Ovary (tissue), 9 donors: ENCODE results near the gene ITM2B. TPM values are rescaled to one million over a fixed set of nuclear protein-coding genes. Genes with fewer than 3 reads are reported as not detected.
A peak's percentile ranks its signal among the peaks of the same experiment; 100 is the strongest.

Experiments used
- DNase-seq, 5 donors: peaks; one replicate each; pipeline ENCODE4 v3.0.0-alpha.2; 2019 to 2020
- H3K27ac ChIP-seq, 2 donors: fragments of 200-600 bp; one replicate each; pipeline versions ENCODE4 v1.5.1 to v1.8.0; 2019 to 2022
- H3K27me3 ChIP-seq: fragments of 200-600 bp; one replicate; pipeline ENCODE4 v1.8.0; 2022
- H3K36me3 ChIP-seq: fragments of 200-600 bp; sonication (generic); one replicate; pipeline ENCODE4 v1.5.1; 2019
- H3K4me1 ChIP-seq: one replicate; pipeline ENCODE4 v1.8.1; 2013; ENCODE audit warnings: mild to moderate bottlenecking, moderate library complexity; ENCODE audit not compliant: insufficient read depth
- H3K4me3 ChIP-seq: fragments of 200-600 bp; sonication (generic); one replicate; pipeline ENCODE4 v1.5.1; 2017
- H3K9me3 ChIP-seq, 2 donors: fragments of 200-600 bp in 1 of 2; sonication (generic) in 1 of 2; one replicate each; pipeline versions ENCODE4 v1.5.1 to v1.8.1; 2013 to 2019; ENCODE audit warnings: mild to moderate bottlenecking in 1 of 2, moderate library complexity in 1 of 2
- EP300 ChIP-seq: sonication (generic); formaldehyde crosslinking; IDR thresholded peaks from one replicate; pipeline ENCODE4 v1.6.1; 2017; ENCODE audit warnings: antibody characterized with exemption
- POLR2A ChIP-seq: fragments of 450-650 bp; IDR thresholded peaks from one replicate; pipeline ENCODE4 v1.6.1; 2017; ENCODE audit warnings: antibody characterized with exemption, mild to moderate bottlenecking, moderate library complexity
- WGBS, 3 donors: extraction: QIAGEN DNeasy Blood & Tissue Kit in 1 of 3; methylation state at CpG; one replicate each; pipeline versions ENCODE4 v1.1.5 to v1.1.7; 2013 to 2017; 5-methylcytosine and 5-hydroxymethylcytosine counted together
- intact Hi-C, 4 donors: fragments of 100-400 bp; cut with DNase I; formaldehyde crosslinking; loops; one replicate each; pipeline versions ENCODE4 v1.11.0 to v1.15.1; 2022 to 2023
- polyA plus RNA-seq, 2 donors: library from polyadenylated mRNA; stranded (reverse); fragments of 200-250 nt in 1 of 2; fragments of 350-450 nt in 1 of 2; fragmentation: Illumina TruSeq in 1 of 2; extraction: RNeasy Lipid Tissue Mini Kit (QIAGEN cat#74804) in 1 of 2; gene quantifications; one replicate each; pipeline ENCODE4 v1.2.3, GENCODE V29; 2013 to 2014
- total RNA-seq, 7 donors: library from RNA; depleted of rRNA in 2 of 7; stranded (reverse); fragments of >200 nt in 2 of 7; fragmentation: NEBNext Ultra II Directional in 3 of 7; extraction: Animal tissue kit (Norgen Biotek cat#: 25700) in 3 of 7; gene quantifications; one replicate each; pipeline versions ENCODE4 v1.1.0 to v1.2.4, GENCODE V29; 2016 to 2023
- TF ChIP-seq, protein P1 (sequence below), 3 donors: fragments of 450-650 bp in 2 of 3; fragments of 200-600 bp in 1 of 3; IDR thresholded peaks; one replicate each; pipeline versions ENCODE4 v1.5.1 to v1.8.0; 2016 to 2022; ENCODE audit warnings: antibody characterized with exemption in 3 of 3, mild to moderate bottlenecking in 1 of 3
- donor health status: DM: no; HTN: no; CAD: no; lungs with moderate emphysema.
- donor health status: DM: no; HTN: no; CAD: no.
- donor health status: Bipolar disorder and iron deficiency.
- donor health status: DM: yes; HTN: yes; CAD: no.
- donor health status: DM: no; HTN: no; CAD: no.
- donor health status: DM: yes; HTN: yes; CAD: no.

Gene ITM2B
- total and polyA plus RNA-seq, 9 donors = 635 to 1,955 (median 903) TPM

DNA sequence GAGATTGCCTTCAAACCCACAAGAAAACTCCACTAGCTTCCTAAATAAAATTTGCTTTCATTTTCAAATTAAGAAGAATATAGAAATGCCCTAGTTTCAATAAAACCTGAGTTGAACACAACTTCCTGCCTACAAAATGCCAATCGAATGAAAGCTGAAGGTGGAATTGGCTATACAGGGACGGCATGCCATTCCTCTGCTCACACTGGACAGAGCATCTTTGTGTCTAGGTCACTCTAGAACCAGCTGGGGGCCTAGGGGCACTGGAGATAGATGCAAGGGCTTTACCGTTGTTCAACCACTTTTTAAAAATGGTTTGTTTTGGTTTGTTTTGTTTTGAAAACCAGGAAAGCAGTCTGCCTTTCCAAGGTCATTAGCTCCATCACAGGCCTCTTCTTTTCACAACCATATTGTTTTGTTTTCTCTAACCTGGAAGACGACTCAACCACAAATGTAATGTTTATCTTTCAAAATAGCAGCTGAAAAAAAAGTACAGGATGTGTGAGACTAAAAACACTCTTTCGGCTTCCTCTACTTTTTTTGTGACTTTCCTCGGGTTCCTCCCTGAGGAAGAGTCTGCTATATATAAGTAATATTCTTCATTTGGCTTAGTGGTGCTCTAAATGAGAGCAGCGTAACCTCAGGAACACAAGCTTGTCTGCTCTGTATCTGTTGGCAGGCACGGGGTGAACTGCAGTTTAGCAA, 11.9 kb upstream of the ITM2B start:
- Histone ChIP-seq H3K9me3 (no peaks in the 10 kb centered on the region), H3K4me1 (peaks cover 12% of the 10 kb centered on the region), H3K4me3 (no peak overlapping the region), H3K27me3 (no peaks in the 10 kb centered on the region), H3K27ac (peak overlapping the region; percentile 74 to 95), H3K36me3 (no peaks in the 10 kb centered on the region)
- DNase-seq = peak; percentile 42 to 55 (median 50)
- TF ChIP-seq POLR2A (no peak), EP300 (no peak)
- TF ChIP-seq, protein P1, sequence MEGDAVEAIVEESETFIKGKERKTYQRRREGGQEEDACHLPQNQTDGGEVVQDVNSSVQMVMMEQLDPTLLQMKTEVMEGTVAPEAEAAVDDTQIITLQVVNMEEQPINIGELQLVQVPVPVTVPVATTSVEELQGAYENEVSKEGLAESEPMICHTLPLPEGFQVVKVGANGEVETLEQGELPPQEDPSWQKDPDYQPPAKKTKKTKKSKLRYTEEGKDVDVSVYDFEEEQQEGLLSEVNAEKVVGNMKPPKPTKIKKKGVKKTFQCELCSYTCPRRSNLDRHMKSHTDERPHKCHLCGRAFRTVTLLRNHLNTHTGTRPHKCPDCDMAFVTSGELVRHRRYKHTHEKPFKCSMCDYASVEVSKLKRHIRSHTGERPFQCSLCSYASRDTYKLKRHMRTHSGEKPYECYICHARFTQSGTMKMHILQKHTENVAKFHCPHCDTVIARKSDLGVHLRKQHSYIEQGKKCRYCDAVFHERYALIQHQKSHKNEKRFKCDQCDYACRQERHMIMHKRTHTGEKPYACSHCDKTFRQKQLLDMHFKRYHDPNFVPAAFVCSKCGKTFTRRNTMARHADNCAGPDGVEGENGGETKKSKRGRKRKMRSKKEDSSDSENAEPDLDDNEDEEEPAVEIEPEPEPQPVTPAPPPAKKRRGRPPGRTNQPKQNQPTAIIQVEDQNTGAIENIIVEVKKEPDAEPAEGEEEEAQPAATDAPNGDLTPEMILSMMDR (IDR thresholded peaks at IDR 0.05) = no peak
- 2 to 7% (median 2%) methylated on average over 8 of the region's 8 CpGs for WGBS, 3 donors
- intact Hi-C loops = loop anchor here in 2 of 4 donors (5.0 kb wide), 1 partner anchor 94 kb away; no protein-coding TSS in a partner anchor

DNA sequence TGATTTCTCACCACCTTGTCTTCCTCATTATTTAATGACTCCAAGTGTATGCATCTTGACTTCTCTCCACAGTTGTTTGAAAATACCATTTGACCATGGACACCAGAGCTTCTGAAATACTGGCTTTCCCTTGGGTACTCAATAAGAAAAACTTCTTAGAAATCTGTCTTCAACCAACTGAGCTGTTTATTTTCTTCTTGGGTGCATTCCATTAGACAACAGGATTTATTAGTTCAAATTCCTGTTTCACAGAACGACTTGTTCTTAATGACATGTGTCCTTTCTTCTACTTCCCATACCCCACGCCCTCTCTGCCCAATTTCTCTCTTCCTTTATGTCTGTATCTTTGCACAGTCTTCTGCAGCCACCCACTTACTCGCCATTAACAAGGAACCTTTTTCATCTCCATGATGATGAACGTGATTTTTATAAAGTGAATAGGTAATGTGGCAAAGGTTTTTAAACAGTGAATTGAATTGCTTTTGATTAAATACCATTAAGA, 11.3 kb upstream of the ITM2B start:
- intact Hi-C loops = loop anchor here in 2 of 4 donors (5.0 kb wide), 1 partner anchor 94 kb away; no protein-coding TSS in a partner anchor
- H3K27ac ChIP-seq = peak overlapping the region; percentile 74 to 95
- WGBS, 3 donors = 18 to 29% (median 25%) methylated on average over 4 of the region's 4 CpGs
- peak overlapping the region; percentile 36 for H3K4me3 ChIP-seq
- no peaks in the 10 kb centered on the region for H3K36me3 ChIP-seq
- no peaks in the 10 kb centered on the region for H3K27me3 ChIP-seq
- peaks cover 12% of the 10 kb centered on the region for H3K4me1 ChIP-seq
- no peaks in the 10 kb centered on the region for H3K9me3 ChIP-seq
- no peak for TF ChIP-seq POLR2A
- TF ChIP-seq EP300 = no peak
- TF ChIP-seq, protein P1 (IDR thresholded peaks at IDR 0.05) = no peak
- DNase-seq = no peak

DNA sequence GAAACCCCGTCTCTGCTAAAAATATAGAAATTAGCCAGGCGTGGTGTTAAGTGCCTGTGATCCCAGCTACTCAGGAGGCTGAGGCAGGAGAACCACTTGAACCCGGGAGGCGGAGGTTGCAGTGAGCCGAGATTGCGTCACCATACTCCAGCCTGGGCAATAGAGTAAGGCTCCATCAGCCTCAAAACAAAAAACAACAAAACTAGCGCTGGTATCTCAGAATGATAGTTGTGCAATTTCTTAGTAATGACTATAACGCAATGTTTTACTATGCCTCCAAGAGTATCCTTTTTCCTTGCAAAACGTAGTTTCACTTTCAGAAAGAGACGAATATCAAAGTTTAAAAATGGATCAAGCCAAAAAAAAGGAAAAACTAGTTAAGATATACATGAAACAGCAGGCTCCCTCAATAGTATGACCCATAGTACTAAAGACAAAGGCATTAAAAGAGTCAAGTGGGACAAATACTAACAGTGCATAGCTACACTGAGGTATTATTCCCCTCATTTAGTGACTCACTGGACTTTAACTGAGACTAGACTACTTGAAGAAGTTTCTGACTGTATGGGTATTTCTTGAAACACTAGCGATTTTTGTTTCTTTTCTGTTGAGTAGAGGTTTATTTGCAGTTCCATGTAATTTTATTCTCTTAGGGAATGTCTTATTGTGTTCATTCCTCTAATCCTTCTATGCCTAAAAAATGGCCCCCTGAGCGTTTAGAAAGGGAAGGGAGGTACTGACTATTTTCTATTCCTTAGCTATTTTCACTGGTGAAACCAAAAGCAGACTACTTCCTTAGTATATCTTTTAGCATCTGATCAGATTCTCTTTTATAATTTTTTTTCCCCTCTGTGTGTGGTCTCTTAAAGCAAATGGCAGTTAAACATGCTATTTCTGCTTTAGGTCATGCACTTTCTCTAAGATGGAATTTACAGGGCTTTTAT, 10.4 kb upstream of the ITM2B start:
- Histone ChIP-seq H3K36me3 (no peaks in the 10 kb centered on the region), H3K9me3 (no peaks in the 10 kb centered on the region), H3K27me3 (no peaks in the 10 kb centered on the region), H3K27ac (peak overlapping the region; percentile 74 to 95), H3K4me1 (peaks cover 12% of the 10 kb centered on the region), H3K4me3 (peak overlapping the region; percentile 36)
- intact Hi-C loops = loop anchor here in 2 of 4 donors (5.0 kb wide), 1 partner anchor 95 kb away; no protein-coding TSS in a partner anchor
- DNase-seq = peak; percentile 56 to 74 (median 62)
- WGBS, 3 donors = 11 to 22% (median 12%) methylated on average over 12 of the region's 12 CpGs
- TF ChIP-seq EP300 (peak; percentile 4), POLR2A (peak; percentile 5)
- TF ChIP-seq, protein P1 (IDR thresholded peaks at IDR 0.05) = no peak

DNA sequence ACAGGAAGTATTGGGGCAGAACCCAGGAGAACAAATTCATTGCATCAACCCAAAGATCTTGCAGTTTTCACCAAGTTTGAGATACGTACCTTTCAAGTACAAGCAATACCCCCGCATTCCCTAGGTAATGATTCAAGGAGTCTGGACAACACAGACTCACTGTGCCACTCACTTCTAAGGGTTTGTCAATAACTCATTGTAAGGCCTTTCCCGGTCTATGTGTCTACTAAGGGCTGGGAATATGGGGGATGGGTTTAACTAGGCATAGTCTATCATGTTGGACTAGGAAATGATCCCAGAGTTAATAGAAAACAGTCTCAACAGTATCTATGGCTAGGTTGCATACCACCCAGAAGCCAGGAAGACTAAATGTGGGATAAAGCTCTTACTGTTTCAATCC, 8.3 kb upstream of the ITM2B start:
- Histone ChIP-seq H3K9me3 (no peaks in the 10 kb centered on the region), H3K27me3 (no peaks in the 10 kb centered on the region), H3K36me3 (no peaks in the 10 kb centered on the region), H3K4me3 (no peak overlapping the region), H3K27ac (no peak overlapping the region), H3K4me1 (peaks cover 12% of the 10 kb centered on the region)
- WGBS, 3 donors = 92 to 93% (median 93%) methylated on average over 3 of the region's 3 CpGs
- intact Hi-C loops = loop anchor here in 2 of 4 donors (5.0 kb wide), 1 partner anchor 97 kb away; no protein-coding TSS in a partner anchor
- no peak for TF ChIP-seq EP300
- TF ChIP-seq POLR2A = no peak
- TF ChIP-seq, protein P1 (IDR thresholded peaks at IDR 0.05) = no peak
- DNase-seq = no peak
